Measurements from ENCODE around the gene CASZ1.

CASZ1 gene

DNA sequence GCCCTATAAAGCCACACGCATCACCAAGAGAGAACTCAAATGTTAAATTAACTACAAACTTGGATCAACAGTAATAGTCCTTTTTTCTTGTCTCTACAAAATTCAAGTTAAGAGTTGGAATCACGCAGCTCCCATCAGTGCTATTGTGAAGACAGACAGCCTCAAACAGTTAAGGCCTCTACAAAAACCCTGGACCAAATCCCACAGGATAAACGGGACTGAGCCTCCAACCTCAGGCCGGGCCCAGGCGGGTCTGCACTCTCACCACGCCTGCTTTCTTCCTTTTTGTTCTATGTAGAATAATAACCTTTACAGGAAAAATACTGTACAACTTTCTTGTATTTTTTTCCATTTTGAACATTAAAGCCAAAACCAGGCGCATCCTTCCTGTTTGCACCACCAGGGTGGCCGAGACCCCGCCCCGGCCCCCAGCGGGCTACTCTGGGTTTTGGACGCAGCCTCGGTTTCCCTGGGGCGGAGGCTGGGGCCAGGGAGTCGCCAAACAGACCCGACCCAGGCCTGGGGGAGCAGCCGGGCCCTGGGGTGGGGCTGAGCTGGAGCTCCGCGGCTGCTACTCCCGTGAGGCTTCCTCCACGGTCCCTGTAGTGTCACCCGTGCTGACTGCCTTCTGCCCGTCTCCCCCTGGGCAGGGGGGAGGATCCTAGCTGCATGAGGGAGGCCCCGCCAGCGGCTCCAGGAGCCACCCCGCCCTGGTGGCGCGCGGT is 158.4 kb downstream of the CASZ1 start:
- no peak for DNase-seq (ENCODE audit: low spot score)

DNA sequence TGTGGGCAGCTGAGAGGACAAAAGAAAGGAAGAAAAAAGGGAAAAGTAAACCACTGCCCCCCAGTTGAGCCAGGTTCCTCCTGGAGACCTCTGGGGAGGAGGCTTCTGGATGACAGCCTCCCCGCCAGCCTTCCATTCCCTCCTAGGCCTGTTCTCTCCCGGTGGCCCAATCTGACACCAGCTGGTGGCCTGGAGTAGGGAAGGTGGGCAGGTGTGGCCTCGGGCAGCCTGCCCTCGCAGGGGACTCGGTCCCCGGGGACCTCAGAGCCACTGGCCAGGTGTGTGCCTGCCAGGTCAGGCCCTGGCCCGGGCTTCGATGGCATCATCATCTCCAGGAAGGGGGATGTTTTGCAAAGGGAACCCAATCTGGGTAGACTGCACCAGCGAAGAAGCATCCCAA is 159.0 kb downstream of the CASZ1 start:
- no peak for DNase-seq (ENCODE audit: low spot score)

GRCh38 chr1:10635992-10636391 is 160.5 kb downstream of the CASZ1 start:
- DNase-seq (ENCODE audit: low spot score), result no peak

DNA sequence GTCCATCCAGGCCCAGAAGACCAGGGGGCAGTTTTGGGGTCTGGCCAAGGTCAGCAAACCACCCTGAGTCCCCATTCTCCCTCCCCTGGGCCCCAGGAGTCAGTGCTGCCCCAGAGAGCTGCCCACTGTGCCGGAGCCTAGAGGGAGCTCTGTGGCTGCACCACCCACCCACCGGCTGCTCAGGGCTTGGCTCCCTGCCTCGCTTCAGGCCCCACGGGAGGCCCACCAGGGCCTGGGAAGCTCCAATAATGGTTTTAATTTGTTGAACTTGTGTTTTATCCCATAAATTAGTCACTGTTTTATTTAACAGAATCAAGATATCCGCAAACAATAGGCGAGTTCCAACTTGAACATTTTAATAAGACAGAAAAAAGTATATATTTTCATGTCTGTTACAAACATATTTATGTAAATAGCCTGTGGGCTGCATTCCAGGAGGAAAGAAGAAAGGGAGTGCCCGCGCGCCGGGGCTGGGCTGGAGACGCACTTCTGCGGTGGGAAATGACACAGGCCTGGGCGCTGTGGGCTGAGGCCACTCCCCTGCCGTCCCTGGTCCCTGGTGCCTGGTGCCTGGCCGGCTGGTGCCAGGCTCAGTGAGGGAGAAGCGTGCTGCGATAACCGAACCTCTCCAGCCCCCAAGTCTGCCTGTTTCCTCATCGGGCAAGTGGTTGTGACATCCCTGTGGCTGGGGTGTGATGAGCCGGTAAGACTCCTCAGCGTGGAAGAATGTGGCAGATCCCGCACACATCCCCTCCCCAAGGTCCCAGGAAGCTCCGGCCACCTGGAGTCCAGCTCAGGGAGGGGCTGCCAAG is 161.2 kb downstream of the CASZ1 start:
- DNase-seq (ENCODE audit: low spot score), result no peak

DNA sequence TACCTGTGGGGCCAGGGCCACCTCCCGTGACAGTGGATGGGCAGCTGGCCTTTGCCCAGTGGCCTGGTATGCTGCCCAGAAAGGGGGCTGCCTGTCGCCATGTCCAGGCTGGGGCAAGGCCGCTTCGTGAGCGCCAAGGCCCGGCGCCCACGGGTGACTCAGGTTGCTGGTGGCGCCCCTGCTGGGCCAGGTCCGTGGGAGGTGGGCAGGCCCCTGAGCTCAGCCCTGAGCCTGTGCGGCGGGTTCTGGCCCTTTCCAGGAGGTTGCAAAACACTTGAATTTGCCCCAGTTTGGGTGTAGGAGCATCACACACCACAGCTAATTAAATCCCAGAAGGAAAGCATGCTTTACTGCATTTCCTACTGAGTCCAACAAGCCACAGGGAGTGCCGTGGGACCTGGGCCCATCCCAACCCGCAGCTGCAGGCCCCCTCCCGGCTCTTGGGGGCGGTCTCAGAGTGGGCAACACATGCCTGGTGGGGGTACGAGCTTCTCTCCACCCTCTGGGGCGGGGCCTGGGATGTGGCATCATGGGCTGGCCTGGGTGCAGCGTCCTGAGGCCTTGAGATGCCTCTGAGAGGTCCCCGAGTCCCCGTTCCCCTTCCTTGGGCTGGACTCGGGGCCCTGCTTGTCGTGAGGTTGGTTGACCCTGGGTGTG is 161.9 kb downstream of the CASZ1 start:
- DNase-seq (ENCODE audit: low spot score), result no peak

DNA sequence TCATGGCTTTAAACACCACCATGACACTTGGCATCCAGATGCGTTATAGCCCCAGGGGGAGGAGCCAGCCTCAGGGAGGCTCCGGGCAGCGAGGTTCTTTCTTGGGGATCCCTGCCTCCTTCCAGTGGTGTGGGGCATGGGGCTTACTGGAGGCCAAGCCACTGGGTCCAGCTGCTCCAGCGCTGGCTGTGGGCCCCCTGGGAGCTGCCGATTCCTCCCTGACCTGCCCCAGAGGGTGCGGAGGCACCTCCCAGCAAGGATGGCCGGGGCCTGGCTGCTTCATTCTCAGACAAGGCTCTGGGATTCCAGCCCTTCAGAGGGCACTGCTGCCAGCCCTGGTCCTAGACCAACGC is 162.4 kb downstream of the CASZ1 start:
- DNase-seq (ENCODE audit: low spot score), result no peak

DNA sequence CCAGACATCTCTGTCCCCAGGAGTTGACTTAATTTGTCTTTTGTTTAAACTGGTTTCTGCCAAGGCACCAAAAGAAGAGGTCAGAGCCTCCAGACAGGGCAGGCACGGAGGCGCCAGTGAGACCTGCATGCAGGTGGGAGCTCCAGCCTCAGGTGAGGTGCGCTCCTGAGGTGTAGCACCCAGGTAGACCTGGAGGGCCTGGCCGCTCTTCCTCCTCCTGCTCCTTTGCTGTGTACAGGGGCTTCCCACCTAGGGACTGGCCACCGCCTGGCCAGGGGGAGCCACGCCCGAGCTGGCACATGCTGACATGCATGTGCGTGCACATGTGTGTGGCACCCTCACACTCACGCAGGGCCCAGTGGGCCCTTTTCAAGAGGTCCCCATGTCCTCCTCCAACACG is 163.0 kb downstream of the CASZ1 start:
- no peak for DNase-seq (ENCODE audit: low spot score)

- no peak for DNase-seq (ENCODE audit: low spot score)
These were observed 163.8 kb downstream of the CASZ1 start for GRCh38 chr1:10632691-10633090.

GRCh38 chr1:10631811-10632593 is 164.4 kb downstream of the CASZ1 start:
- DNase-seq (ENCODE audit: low spot score), result no peak

- DNase-seq (ENCODE audit: low spot score), result no peak
These were observed 165.2 kb downstream of the CASZ1 start for GRCh38 chr1:10631121-10631810.

DNA sequence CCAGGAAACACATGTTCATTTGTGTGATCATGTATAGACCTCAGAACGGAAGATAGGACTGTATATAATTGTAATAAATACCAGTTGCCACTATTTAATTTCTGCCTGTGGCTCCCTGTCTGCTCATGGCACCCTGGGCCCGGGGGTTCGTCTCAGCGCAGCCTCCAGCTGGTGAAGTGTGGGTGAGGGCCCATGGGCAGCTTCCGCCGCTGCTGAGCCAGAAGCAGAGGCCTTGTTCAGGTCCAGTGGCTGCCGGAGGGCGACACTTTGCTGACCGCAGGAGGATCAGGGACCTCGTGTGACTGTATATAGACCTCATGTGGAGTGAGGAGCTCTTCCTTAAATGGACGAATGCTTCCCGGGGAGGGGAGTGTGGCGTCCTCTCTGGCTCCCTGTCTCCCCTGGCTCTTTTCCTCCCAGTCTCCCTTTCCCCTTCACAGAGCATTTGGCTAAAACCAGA is 165.8 kb downstream of the CASZ1 start:
- no peak for DNase-seq (ENCODE audit: low spot score)

GRCh38 chr1:10629816-10630571 is 166.5 kb downstream of the CASZ1 start:
- no peak for DNase-seq (ENCODE audit: low spot score)

- no peak for DNase-seq (ENCODE audit: low spot score)
These were observed 167.2 kb downstream of the CASZ1 start for GRCh38 chr1:10629091-10629815.

DNA sequence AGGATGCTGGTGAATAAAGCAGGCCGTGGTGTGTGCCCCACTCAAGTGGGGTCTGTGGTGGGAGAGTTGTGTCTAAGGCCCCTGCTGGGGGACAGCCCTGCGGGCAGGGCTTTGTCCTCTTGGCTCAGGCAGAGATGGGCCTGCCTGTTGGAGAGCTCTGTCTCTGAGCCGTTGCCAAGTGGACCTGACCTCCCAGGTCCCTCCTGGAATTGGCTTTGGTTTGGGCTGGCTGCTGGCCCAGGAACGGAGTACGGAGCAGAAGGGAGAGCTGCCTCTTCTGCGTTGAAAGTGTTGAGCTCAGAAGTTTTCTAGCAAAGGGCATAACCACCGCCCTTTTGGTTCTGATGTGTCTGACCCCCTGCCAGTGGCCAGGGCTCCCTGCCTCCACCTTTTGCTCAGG is 167.8 kb downstream of the CASZ1 start:
- DNase-seq (ENCODE audit: low spot score), result no peak

- no peak for DNase-seq (ENCODE audit: low spot score)
These were observed 169.5 kb downstream of the CASZ1 start for GRCh38 chr1:10626791-10627410.

DNA sequence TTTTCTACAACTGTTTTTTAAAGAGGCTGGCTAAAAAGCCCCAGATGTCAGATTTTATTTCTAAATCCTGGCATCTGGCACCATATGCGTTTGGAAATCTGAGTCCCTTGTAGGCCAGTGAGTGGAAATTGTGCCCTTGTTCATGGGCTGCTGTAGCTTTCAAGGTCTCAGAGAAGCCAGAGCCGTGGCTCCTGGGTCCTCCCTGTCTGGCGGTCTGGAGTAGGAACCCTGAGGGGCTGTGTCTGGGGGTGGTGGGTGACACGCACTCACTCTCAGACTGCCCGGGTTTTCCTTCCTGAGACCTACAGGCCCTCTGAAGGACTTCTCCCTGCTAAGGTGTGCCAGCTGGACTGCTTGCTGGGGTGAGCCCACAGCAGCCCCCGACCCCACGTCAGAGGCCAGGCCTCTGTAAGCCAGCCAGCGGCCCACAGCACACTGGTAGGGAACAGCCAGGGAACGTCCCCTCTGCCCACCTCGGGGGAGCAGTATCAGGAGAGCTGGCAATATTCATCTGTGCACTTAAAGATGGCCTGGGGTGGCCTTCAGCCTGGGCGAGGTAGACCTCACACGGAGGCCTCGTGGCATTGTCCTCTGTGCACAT is 170.2 kb downstream of the CASZ1 start:
- no peak for DNase-seq (ENCODE audit: low spot score)

DNA sequence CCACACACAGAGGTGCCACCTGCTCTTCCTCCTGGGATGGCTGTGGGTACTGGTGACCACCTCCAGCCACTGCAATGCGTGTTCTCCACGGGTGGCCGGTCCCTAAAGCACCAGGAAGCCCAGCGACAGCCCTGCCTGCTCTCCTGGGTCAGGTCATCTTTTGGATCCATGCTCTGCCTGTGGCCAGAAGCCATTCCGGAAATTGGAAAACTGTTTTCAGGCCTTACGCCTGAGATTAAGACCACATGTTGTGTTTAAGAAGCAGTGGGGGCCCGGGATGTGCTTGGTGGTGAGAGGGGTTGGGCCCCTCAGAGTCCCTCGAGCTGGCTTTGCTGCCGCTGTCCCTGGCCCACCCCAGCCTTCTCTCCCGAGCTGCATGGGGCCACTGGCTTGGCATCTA is 170.9 kb downstream of the CASZ1 start:
- DNase-seq (ENCODE audit: low spot score), result no peak

DNA sequence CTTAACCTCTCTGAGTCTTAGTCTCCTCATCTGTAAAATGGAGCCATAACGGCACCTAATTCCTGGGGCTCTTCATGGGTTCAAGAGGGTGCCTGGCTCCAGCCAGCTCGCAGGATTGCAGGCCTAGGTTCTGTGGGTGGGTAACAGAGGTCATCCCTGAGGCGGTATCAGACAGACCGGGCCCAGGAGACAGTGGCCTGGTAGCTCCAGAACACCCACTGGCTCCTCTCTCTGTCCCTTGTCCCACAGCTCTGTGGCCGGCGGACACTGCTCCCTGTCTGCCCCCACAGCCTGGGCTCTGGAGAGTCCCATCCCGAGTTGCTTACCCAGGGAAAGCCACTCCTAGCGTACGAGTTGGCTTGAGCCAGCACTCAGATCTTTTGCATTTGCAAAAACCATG is 171.4 kb downstream of the CASZ1 start:
- no peak for DNase-seq (ENCODE audit: low spot score)

All from hematopoietic multipotent progenitor cell treated with erythropoietin and hydrocortisone succinate and interleukin-3 and kit ligand, for 15 days (in vitro differentiated cells).